ENCODE measurements around the gene FBXO39.

FBXO39 gene

GRCh38 chr17:6796017-6796886, 20.2 kb downstream of the FBXO39 start:
- POLR2A ChIA-PET = no interaction called here
- H3K4me3 ChIP-seq (ENCODE audit: low read depth, low read length) = no peak overlapping the region
- DNase-seq (ENCODE audit: low read depth, low spot score) = no peak
- TF ChIP-seq CTCF (IDR thresholded peaks at IDR 0.05; ENCODE audit: insufficient read depth, low read length, missing control alignments) = no peak
- CTCF ChIA-PET = no interaction called here

- no peak for TF ChIP-seq CTCF (IDR thresholded peaks at IDR 0.05; ENCODE audit: insufficient read depth, low read length, missing control alignments)
- DNase-seq (ENCODE audit: low read depth, low spot score) = no peak
- ChIA-PET POLR2A (no interaction called here), CTCF (no interaction called here)
- H3K4me3 ChIP-seq (ENCODE audit: low read depth, low read length) = no peak overlapping the region
These were observed 21.0 kb downstream of the FBXO39 start for GRCh38 chr17:6796887-6797490.

- H3K4me3 ChIP-seq (ENCODE audit: low read depth, low read length) = no peak overlapping the region
- DNase-seq (ENCODE audit: low read depth, low spot score) = no peak
- CTCF ChIA-PET = no interaction called here
- no peak for TF ChIP-seq CTCF (IDR thresholded peaks at IDR 0.05; ENCODE audit: insufficient read depth, low read length, missing control alignments)
- POLR2A ChIA-PET = no interaction called here
These were observed 21.8 kb downstream of the FBXO39 start for GRCh38 chr17:6797718-6798351.

- DNase-seq (ENCODE audit: low read depth, low spot score) = no peak
- CTCF ChIA-PET = no interaction called here
- TF ChIP-seq CTCF (IDR thresholded peaks at IDR 0.05; ENCODE audit: insufficient read depth, low read length, missing control alignments) = no peak
- no peak overlapping the region for H3K4me3 ChIP-seq (ENCODE audit: low read depth, low read length)
- POLR2A ChIA-PET = no interaction called here
These were observed 23.7 kb downstream of the FBXO39 start for GRCh38 chr17:6799738-6800137.

- POLR2A ChIA-PET = no interaction called here
- DNase-seq (ENCODE audit: low read depth, low spot score) = no peak
- no peak for TF ChIP-seq CTCF (IDR thresholded peaks at IDR 0.05; ENCODE audit: insufficient read depth, low read length, missing control alignments)
- CTCF ChIA-PET = no interaction called here
- no peak overlapping the region for H3K4me3 ChIP-seq (ENCODE audit: low read depth, low read length)
These were observed 24.5 kb downstream of the FBXO39 start for GRCh38 chr17:6800422-6801027.

- no peak overlapping the region for H3K4me3 ChIP-seq (ENCODE audit: low read depth, low read length)
- DNase-seq (ENCODE audit: low read depth, low spot score) = no peak
- ChIA-PET POLR2A (no interaction called here), CTCF (interaction anchor here (0.6 kb wide), 1 partner anchor 32 kb away, joined by 3 read pairs; no protein-coding TSS in a partner anchor)
- TF ChIP-seq CTCF (IDR thresholded peaks at IDR 0.05; ENCODE audit: insufficient read depth, low read length, missing control alignments) = no peak
These were observed 35.5 kb downstream of the FBXO39 start for GRCh38 chr17:6811510-6811909.
